ENCODE results near the gene GTPBP10. TPM values are rescaled to one million over a fixed set of nuclear protein-coding genes. Genes with fewer than 3 reads are reported as not detected.

GTPBP10 gene
- total RNA-seq, 1 donor from 2014 or later = 21.3 TPM

DNA sequence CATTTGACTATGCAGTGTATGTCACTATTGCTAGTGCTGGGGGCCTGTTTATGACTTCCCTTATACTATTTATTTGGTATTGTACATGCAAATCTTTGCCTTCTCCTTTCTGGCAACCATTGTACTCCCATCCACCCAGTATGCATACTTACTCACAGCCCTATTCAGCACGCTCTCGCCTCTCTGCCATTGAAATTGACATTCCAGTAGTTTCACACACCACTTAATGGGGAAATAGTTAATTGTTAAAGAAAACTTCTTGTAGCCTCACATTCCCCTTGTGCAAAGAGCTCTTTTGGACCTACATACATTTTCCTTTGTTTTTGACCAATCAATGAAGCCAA lies 66.6 kb downstream of the GTPBP10 start:
- H3K9me3 ChIP-seq = no peaks in the 10 kb centered on the region
- no peak for DNase-seq
- no peak overlapping the region for H3K4me3 ChIP-seq
- H3K27ac ChIP-seq = no peak overlapping the region
- no peaks in the 10 kb centered on the region for H3K4me1 ChIP-seq
- no peaks in the 10 kb centered on the region for H3K27me3 ChIP-seq (ENCODE audit: low read depth)
- H3K36me3 ChIP-seq = peaks cover 20% of the 10 kb centered on the region
- intact Hi-C loops (cut with DNase I) = no loop called here
- no peak for TF ChIP-seq CTCF (IDR thresholded peaks at IDR 0.05)
- no peak for ATAC-seq

DNA sequence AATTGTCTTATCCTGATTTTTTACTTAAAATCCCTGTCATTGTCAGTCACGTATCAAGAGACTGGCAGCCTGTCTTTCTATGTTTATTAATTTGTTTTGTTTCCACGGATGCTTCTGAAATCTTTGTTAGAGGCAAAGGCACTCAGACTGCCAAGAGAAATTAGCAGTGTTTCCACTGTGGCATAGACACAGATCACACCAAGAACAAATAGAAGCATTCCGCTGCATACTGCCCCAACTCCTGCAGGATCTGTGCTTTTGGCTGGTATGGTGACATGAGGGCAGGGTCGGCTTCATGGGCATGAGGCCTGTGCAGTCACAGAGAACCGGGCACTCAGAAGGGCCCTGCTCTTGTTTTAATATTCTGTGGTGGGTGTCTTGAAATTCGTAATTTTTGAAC lies 75.1 kb downstream of the GTPBP10 start:
- DNase-seq = no peak
- no peaks in the 10 kb centered on the region for H3K4me1 ChIP-seq

GRCh38 chr7:90424720-90425119 lies 78.2 kb downstream of the GTPBP10 start:
- no peaks in the 10 kb centered on the region for H3K4me1 ChIP-seq
- H3K36me3 ChIP-seq = no peaks in the 10 kb centered on the region
- no peak overlapping the region for H3K27ac ChIP-seq
- H3K27me3 ChIP-seq (ENCODE audit: low read depth) = no peaks in the 10 kb centered on the region
- no peak for TF ChIP-seq CTCF (IDR thresholded peaks at IDR 0.05)
- intact Hi-C loops (cut with DNase I) = loop anchor here (10.0 kb wide), 1 partner anchor 270 kb away; the partner anchor contains the start of gene STEAP1
- no peak overlapping the region for H3K4me3 ChIP-seq
- ATAC-seq = no peak
- DNase-seq = no peak
- no peaks in the 10 kb centered on the region for H3K9me3 ChIP-seq

More for the DNA sequence above, 75.1 kb downstream of the GTPBP10 start:
- TF ChIP-seq CTCF (IDR thresholded peaks at IDR 0.05) = no peak
- no peaks in the 10 kb centered on the region for H3K27me3 ChIP-seq (ENCODE audit: low read depth)
- no peak overlapping the region for H3K4me3 ChIP-seq
- no peak overlapping the region for H3K27ac ChIP-seq
- intact Hi-C loops (cut with DNase I) = loop anchor here (10.0 kb wide), 1 partner anchor 267 kb away; the partner anchor contains the start of gene STEAP1
- ATAC-seq = no peak
- H3K9me3 ChIP-seq = no peaks in the 10 kb centered on the region
- H3K36me3 ChIP-seq = no peaks in the 10 kb centered on the region

DNA sequence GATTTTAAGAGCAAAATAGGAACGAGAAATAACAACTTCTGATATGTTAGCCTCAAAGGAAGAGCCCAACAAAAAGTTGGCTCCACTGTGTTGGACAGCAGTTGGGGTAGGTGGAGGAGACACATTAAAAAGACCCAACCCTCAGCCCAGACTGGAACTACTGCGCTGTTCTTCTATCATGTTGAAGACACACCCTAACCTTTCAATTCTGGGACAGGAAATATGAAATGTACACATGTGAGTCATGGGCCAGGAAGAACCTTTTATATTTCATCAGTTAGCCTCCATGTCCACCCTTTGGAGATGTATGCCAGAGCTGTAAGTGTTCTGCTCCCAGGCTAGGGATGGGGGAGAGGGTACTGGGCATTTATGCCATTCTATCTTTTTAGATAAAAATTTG lies 78.9 kb downstream of the GTPBP10 start:
- no peak for DNase-seq
- H3K27me3 ChIP-seq (ENCODE audit: low read depth) = no peaks in the 10 kb centered on the region
- no peaks in the 10 kb centered on the region for H3K9me3 ChIP-seq
- H3K4me3 ChIP-seq = no peak overlapping the region
- intact Hi-C loops (cut with DNase I) = loop anchor here (10.0 kb wide), 1 partner anchor 271 kb away; the partner anchor contains the start of gene STEAP1
- H3K36me3 ChIP-seq = no peaks in the 10 kb centered on the region
- H3K27ac ChIP-seq = no peak overlapping the region
- no peak for ATAC-seq
- H3K4me1 ChIP-seq = no peaks in the 10 kb centered on the region
- TF ChIP-seq CTCF (IDR thresholded peaks at IDR 0.05) = no peak

GRCh38 chr7:90430614-90431460 lies 84.3 kb downstream of the GTPBP10 start:
- Histone ChIP-seq H3K4me1 (no peaks in the 10 kb centered on the region), H3K27me3 (ENCODE audit: low read depth) (no peaks in the 10 kb centered on the region), H3K27ac (no peak overlapping the region), H3K36me3 (no peaks in the 10 kb centered on the region), H3K9me3 (no peaks in the 10 kb centered on the region), H3K4me3 (no peak overlapping the region)
- DNase-seq (no peak), ATAC-seq (no peak)
- intact Hi-C loops (cut with DNase I) = no loop called here
- TF ChIP-seq CTCF (IDR thresholded peaks at IDR 0.05) = no peak
